HG02981 (cell line): ENCODE data around the gene PSMD5.

Experiments
- ATAC-seq: cut with Tn5 transposase; IDR thresholded peaks from one replicate; pipeline ENCODE4 v1.9.1; 2021; ENCODE audit warnings: mild to moderate bottlenecking, moderate library complexity; ENCODE audit not compliant: unreplicated experiment

The PSMD5 gene

GRCh38 chr9:120767451-120767850, 75.3 kb downstream of the PSMD5 start:
- ATAC-seq = no peak
